NB4 (cell line): ENCODE data around the gene GAS2L3.

Experiments used
- CTCF ChIP-seq: IDR thresholded peaks from one replicate; pipeline ENCODE4 v1.5.1; 2012; ENCODE audit warnings: low read depth, low read length
- MYC ChIP-seq: IDR thresholded peaks from 2 replicates; pipeline ENCODE4 v1.6.1; 2011; ENCODE audit warnings: low read depth, low read length

GRCh38 chr12:100576331-100577036, 3.0 kb downstream of the GAS2L3 start:
- TF ChIP-seq CTCF (no peak), MYC (no peak; the same call in 1 of the 2 replicates)
